ENCODE data around the gene NHS.

NHS gene

DNA sequence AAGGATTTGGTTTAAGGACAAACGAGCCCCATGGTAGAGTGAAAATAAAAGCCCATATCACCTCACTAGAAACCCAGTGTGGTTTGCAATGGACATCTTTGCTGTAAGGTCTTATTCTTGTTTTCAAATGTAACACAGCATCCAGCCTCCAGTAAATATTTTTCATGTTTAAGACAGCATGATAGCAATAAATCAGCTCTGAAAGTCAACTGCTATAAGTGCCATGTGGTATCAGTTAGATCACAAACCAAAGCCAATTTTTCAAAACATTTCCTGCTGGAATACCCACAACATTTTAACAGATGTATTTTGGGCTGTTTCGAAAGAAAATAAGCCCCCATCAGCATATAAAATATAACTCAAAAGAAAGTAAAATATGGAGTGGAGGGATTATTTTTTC, 338.3 kb downstream of the NHS start:
- DNase-seq (ENCODE audit: low read depth in 1 of 2, low spot score in 1 of 2) = no peak

DNA sequence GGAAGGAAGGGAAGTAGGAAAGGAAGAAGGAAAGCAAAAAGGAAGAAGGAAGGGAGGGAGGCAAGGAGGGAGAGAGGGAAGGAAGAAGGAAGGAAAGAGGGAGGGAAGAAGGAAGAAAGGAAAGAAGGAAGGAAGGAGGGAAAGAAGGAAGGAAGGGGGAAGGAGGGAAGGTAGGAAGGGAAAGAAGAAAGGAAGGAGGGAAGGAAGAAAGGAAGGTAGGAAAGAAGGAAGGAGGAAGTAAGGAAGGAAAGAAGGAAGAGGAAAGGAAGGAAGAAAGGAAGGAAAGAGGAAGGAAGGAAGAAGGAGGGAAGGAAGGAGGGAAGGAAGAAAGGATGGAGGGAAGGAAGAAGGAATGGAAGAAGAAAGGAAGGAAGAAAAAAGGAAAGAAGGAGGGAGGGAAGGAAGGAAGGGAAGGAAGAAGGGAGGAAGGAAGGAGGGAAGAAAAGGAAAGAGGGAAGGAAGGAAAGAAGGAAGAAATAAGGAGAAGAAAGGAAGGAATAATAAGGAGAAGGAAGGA, 343.7 kb downstream of the NHS start:
- no peak for TF ChIP-seq GABPA (IDR thresholded peaks at IDR 0.05; ENCODE audit: low read depth)
- TF ChIP-seq, protein P1, sequence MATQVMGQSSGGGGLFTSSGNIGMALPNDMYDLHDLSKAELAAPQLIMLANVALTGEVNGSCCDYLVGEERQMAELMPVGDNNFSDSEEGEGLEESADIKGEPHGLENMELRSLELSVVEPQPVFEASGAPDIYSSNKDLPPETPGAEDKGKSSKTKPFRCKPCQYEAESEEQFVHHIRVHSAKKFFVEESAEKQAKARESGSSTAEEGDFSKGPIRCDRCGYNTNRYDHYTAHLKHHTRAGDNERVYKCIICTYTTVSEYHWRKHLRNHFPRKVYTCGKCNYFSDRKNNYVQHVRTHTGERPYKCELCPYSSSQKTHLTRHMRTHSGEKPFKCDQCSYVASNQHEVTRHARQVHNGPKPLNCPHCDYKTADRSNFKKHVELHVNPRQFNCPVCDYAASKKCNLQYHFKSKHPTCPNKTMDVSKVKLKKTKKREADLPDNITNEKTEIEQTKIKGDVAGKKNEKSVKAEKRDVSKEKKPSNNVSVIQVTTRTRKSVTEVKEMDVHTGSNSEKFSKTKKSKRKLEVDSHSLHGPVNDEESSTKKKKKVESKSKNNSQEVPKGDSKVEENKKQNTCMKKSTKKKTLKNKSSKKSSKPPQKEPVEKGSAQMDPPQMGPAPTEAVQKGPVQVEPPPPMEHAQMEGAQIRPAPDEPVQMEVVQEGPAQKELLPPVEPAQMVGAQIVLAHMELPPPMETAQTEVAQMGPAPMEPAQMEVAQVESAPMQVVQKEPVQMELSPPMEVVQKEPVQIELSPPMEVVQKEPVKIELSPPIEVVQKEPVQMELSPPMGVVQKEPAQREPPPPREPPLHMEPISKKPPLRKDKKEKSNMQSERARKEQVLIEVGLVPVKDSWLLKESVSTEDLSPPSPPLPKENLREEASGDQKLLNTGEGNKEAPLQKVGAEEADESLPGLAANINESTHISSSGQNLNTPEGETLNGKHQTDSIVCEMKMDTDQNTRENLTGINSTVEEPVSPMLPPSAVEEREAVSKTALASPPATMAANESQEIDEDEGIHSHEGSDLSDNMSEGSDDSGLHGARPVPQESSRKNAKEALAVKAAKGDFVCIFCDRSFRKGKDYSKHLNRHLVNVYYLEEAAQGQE (IDR thresholded peaks at IDR 0.05; ENCODE audit: insufficient replicate concordance, low read depth) = no peak
- TF ChIP-seq POLR2AphosphoS5 (IDR thresholded peaks at IDR 0.05; ENCODE audit: low read depth) = no peak
- TF ChIP-seq, protein P2, sequence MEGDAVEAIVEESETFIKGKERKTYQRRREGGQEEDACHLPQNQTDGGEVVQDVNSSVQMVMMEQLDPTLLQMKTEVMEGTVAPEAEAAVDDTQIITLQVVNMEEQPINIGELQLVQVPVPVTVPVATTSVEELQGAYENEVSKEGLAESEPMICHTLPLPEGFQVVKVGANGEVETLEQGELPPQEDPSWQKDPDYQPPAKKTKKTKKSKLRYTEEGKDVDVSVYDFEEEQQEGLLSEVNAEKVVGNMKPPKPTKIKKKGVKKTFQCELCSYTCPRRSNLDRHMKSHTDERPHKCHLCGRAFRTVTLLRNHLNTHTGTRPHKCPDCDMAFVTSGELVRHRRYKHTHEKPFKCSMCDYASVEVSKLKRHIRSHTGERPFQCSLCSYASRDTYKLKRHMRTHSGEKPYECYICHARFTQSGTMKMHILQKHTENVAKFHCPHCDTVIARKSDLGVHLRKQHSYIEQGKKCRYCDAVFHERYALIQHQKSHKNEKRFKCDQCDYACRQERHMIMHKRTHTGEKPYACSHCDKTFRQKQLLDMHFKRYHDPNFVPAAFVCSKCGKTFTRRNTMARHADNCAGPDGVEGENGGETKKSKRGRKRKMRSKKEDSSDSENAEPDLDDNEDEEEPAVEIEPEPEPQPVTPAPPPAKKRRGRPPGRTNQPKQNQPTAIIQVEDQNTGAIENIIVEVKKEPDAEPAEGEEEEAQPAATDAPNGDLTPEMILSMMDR (IDR thresholded peaks at IDR 0.05; ENCODE audit: insufficient read depth, low read length) = no peak
- TF ChIP-seq SPI1 (IDR thresholded peaks at IDR 0.05; ENCODE audit: borderline replicate concordance, low read depth) = no peak
- no peak overlapping the region for H3K4me3 ChIP-seq (replicated peaks; ENCODE audit: insufficient read depth, low read length)
- H3K27ac ChIP-seq (replicated peaks) = no peak overlapping the region
- no peak for DNase-seq (ENCODE audit: low read depth in 1 of 2, low spot score in 1 of 2)
- H3K27me3 ChIP-seq (ENCODE audit: insufficient read depth, poor library complexity, severe bottlenecking) = peaks cover 2% of the 10 kb centered on the region

More for the DNA sequence above, 338.3 kb downstream of the NHS start:
- TF ChIP-seq GABPA (IDR thresholded peaks at IDR 0.05; ENCODE audit: low read depth) = no peak
- TF ChIP-seq, protein P2 (IDR thresholded peaks at IDR 0.05; ENCODE audit: insufficient read depth, low read length) = no peak
- TF ChIP-seq, protein P1 (IDR thresholded peaks at IDR 0.05; ENCODE audit: insufficient replicate concordance, low read depth) = no peak
- no peak for TF ChIP-seq POLR2AphosphoS5 (IDR thresholded peaks at IDR 0.05; ENCODE audit: low read depth)
- no peak for TF ChIP-seq SPI1 (IDR thresholded peaks at IDR 0.05; ENCODE audit: borderline replicate concordance, low read depth)
- Histone ChIP-seq H3K27me3 (ENCODE audit: insufficient read depth, poor library complexity, severe bottlenecking) (peaks cover 2% of the 10 kb centered on the region), H3K27ac (replicated peaks) (no peak overlapping the region), H3K4me3 (replicated peaks; ENCODE audit: insufficient read depth, low read length) (no peak overlapping the region)

DNA sequence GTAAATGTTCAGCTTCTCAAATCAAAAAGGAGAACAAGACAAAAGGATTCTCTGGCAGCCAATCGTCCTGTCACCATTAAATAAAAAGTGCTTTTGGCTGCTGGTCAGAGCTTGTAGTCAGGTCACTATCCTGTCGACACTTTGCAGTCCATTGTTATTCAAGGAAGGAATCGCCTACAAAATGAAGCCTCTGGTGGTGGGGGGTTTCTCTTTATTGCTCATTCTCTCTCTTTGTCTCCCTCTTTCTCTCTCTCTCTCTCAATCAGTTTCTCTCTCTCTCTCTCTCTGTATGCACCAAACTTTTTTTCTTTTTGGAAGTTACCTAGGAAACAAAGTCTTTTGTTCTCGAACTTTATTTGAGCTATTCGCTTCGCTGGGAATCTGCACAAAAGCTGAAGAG, 344.7 kb downstream of the NHS start:
- peaks cover 2% of the 10 kb centered on the region for H3K27me3 ChIP-seq (ENCODE audit: insufficient read depth, poor library complexity, severe bottlenecking)
- no peak overlapping the region for H3K4me3 ChIP-seq (replicated peaks; ENCODE audit: insufficient read depth, low read length)
- TF ChIP-seq, protein P2 (IDR thresholded peaks at IDR 0.05; ENCODE audit: insufficient read depth, low read length) = no peak
- TF ChIP-seq SPI1 (IDR thresholded peaks at IDR 0.05; ENCODE audit: borderline replicate concordance, low read depth) (no peak), POLR2AphosphoS5 (IDR thresholded peaks at IDR 0.05; ENCODE audit: low read depth) (no peak), GABPA (IDR thresholded peaks at IDR 0.05; ENCODE audit: low read depth) (no peak)
- TF ChIP-seq, protein P1 (IDR thresholded peaks at IDR 0.05; ENCODE audit: insufficient replicate concordance, low read depth) = no peak
- DNase-seq (ENCODE audit: low read depth in 1 of 2, low spot score in 1 of 2) = no peak
- no peak overlapping the region for H3K27ac ChIP-seq (replicated peaks)
